Left lobe of liver (tissue), 2 donors: ENCODE results near the gene OXTR. TPM values are rescaled to one million over a fixed set of nuclear protein-coding genes. Genes with fewer than 3 reads are reported as not detected.

Source experiments
- ATAC-seq: fragments of 200-7000 bp; cut with Tn5 transposase; one replicate; pipeline ENCODE4 v1.9.1; 2020; ENCODE audit warnings: mild to moderate bottlenecking, moderate library complexity
- DNase-seq: peaks from one replicate; pipeline ENCODE4 v3.0.0-alpha.2; 2020; ENCODE audit warnings: low spot score
- total RNA-seq: library from RNA; stranded (reverse); gene quantifications from one replicate; pipeline ENCODE4 v1.2.1, GENCODE V29; 2021
- donor health status: DM: no; HTN: no; CAD: no; lungs with moderate emphysema.
- donor health status: DM: no; HTN: yes; CAD: no.

OXTR gene
- total RNA-seq, 1 donor from 2014 or later, result 0.05 TPM

DNA sequence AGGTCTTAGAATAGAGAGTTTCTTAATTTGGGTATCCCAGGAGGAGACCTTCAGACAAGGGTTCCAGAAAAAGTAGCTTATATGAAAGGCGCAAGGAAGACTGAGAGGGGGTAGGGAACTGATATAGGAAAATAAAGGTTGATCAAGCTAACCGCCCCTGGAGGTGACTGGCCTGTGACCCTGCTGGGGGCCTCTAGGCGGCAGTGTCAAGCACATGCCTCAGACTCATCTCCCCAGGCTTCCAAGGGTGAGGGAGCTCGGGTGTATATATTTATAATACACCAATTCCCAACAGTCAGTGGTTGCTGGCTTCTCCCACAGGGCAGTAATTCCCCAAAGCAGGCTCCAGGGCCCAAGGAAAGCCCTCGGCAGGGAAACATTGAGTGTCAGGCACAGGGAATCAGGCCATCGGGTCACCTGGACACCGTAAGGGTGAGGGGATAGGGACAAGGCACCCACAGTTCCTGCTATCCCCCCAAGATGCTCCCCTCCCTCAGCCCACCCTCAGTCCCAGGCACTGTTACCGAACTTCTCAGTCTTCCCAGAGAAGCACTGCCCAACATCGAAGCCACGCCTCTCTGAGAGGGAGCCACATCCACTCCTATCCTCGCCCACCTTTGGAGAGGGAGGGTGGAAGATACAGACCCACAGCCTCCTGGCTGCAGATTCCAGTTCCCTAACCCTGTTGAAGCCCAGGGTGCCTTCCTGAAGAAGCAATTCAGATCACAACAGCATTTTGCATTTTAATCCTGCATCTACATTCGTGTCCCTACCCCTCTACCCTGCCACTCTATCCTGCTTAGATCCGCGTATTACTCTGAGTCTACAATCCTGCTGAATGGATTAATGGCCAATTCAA is 55.3 kb downstream of the OXTR start:
- DNase-seq, result no peak
- ATAC-seq, result peak; percentile 23

GRCh38 chr3:8712908-8713255 is 56.5 kb downstream of the OXTR start:
- ATAC-seq, result no peak
- DNase-seq, result no peak

GRCh38 chr3:8712045-8712907 is 57.1 kb downstream of the OXTR start:
- no peak for ATAC-seq
- no peak for DNase-seq

GRCh38 chr3:8709801-8710507 is 59.5 kb downstream of the OXTR start:
- DNase-seq, result no peak
- ATAC-seq, result no peak

DNA sequence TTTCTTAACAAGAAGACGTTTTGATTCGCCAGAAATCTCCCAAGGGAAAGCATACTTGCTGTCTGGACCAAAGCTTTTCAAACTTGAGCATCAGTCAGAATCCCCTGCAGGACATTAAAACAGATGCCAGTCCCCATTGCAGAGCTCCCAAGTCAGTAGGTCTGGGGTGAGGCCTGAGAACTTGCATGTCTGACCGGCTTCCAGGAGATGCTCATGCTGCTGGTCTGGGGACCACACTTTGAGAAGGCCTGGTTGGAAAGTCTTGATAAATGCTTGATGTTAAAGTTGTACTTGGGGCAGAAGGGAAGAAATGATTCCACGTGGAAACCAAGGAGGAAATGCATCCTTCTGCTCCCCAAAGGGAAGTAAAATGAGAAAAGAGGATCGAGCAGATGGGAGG is 60.1 kb downstream of the OXTR start:
- ATAC-seq (no peak), DNase-seq (no peak)

- DNase-seq, result no peak
- no peak for ATAC-seq
Measured at GRCh38 chr3:8705575-8705974, 63.8 kb downstream of the OXTR start.

DNA sequence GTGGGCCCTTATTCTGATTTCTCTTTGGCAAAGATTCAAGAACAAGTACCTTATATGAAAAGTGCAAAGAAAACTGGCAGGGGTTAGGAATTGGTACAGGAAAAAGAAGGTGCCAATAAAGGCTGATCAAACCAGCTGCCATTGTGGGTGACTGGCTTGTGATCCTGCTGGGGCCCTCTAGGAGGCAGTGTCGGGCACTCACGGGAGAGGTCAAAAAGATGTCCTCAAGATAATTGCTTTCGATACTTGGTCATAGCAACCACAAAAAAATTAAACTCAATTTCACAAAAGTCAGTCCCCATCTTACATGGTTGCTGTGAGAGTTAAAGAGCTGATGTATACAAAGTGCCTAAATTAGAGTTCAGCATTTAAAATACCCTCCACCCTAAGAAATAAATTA is 66.9 kb downstream of the OXTR start:
- no peak for DNase-seq
- ATAC-seq, result no peak

Other genes starting within 250 kb of the OXTR start
- gene SSUH2, start 124.8 kb downstream of the OXTR start, total RNA-seq, result not detected
- gene CAV3, start 35.8 kb downstream of the OXTR start, total RNA-seq, result not detected
- 3.8 TPM for gene RAD18, start 193.9 kb upstream of the OXTR start, total RNA-seq